Transverse colon (tissue), 4 donors: Measurements from ENCODE around the gene NAT10.

ENCODE experiments used
- CTCF ChIP-seq, 5 experiments: fragments of 200-600 bp in 3 of 5; fragments of 450-650 bp in 2 of 5; sonication (generic) in 3 of 5; IDR thresholded peaks; 1 replicate in 2 of 5; 2 replicates in 3 of 5; pipeline ENCODE4 v1.5.1; 2016 to 2017; ENCODE audit warnings: antibody characterized with exemption in 5 of 5, inconsistent platforms in 3 of 5, mild to moderate bottlenecking in 2 of 5, moderate library complexity in 1 of 5
- POLR2AphosphoS5 ChIP-seq, 3 donors: sonication (generic); formaldehyde crosslinking; IDR thresholded peaks; one replicate each; pipeline ENCODE4 v1.6.1; 2016; ENCODE audit warnings: antibody characterized with exemption in 3 of 3

- no peak for TF ChIP-seq CTCF (IDR thresholded peaks at IDR 0.05)
- TF ChIP-seq POLR2AphosphoS5 (IDR thresholded peaks at IDR 0.05): no peak
Observed at GRCh38 chr11:34155757-34156062, 50.3 kb downstream of the NAT10 start.
